ENCODE data around the gene OR11G2. TPM values are rescaled to one million over a fixed set of nuclear protein-coding genes. Genes with fewer than 3 reads are reported as not detected.

Gene OR11G2
- total RNA-seq, result not detected in 2 replicates

GRCh38 chr14:20190596-20190995 lies at the start of gene OR11G2:
TSS of gene OR11G2 (plus strand) at chr14:20190896. CDS start at chr14:20197438, 6,542 bp downstream.

DNA sequence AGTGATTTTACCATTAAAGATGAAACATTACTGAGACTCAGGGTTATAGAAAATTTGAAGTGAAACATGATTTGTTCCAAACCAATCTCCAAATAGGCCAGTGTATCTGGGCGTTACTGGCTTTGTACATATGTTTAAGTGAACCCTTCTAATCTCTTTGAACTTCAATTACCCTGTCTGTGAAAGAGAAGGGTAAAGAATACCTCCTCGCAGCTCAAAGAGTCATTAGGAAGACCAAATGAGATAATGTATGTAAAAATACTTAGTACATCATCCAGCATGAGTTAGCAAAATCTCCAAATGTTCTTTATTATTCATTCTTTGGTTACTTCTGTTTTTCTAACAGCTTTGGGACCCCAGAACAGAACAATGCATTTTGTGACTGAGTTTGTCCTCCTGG lies 32.7 kb downstream of the OR11G2 start, which contains the start of gene OR11H6:
Gene OR11H6 (plus strand): TSS at position 301 of the 400 bp plus-strand sequence. CDS start 0 bp downstream, at position 301.

DNA sequence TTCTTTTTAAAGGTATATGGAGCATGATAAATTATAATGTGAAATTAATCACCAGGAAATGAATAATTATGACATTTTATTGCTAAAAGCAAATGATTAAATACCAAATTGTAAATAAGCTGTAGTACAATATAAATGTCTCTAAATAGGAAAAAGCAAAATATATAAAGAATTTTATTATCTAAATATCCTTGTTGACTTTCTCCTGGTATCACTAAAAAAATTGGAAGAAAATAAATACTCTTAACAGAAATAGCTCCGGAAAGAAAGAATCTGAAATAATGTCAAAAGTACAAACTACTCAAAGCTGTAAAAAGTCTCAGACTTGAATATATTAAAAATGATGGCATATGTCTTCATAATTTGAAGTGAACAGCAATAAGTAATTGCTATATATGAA lies 38.0 kb downstream of the OR11G2 start, which contains the start of gene OR11H7:
Gene OR11H7 (plus strand): TSS at position 301 of the 400 bp plus-strand sequence.

Other genes starting within 250 kb of the OR11G2 start
- not detected in 2 replicates for gene OR4K15, start 215.3 kb upstream of the OR11G2 start, total RNA-seq
- not detected in 2 replicates for gene OR4Q2, start 188.7 kb upstream of the OR11G2 start, total RNA-seq
- not detected in 2 replicates for gene OR4K14, start 171.6 kb upstream of the OR11G2 start, total RNA-seq
- not detected in 2 replicates for gene OR4K13, start 154.9 kb upstream of the OR11G2 start, total RNA-seq
- gene OR4L1, start 130.9 kb upstream of the OR11G2 start, total RNA-seq, result not detected in 2 replicates
- not detected in 2 replicates for gene OR4K17, start 80.2 kb upstream of the OR11G2 start, total RNA-seq
- not detected in 2 replicates for gene OR4N5, start 52.1 kb upstream of the OR11G2 start, total RNA-seq
- gene OR11H6, start 32.8 kb downstream of the OR11G2 start, total RNA-seq, result not detected in 2 replicates
- gene OR11H7, start 38.1 kb downstream of the OR11G2 start, total RNA-seq, result not detected in 2 replicates
- gene OR11H4, start 48.4 kb downstream of the OR11G2 start, total RNA-seq, result not detected in 2 replicates
- gene TTC5, start 115.1 kb downstream of the OR11G2 start, total RNA-seq, result 21.5 and 25.5 TPM in 2 replicates
- 37.2 and 63.2 TPM in 2 replicates for gene CCNB1IP1, start 142.4 kb downstream of the OR11G2 start, total RNA-seq
- gene PARP2, start 152.7 kb downstream of the OR11G2 start, total RNA-seq, result 3.9 and 4.3 TPM in 2 replicates
- gene TEP1, start 222.6 kb downstream of the OR11G2 start, total RNA-seq, result 25.2 and 33.3 TPM in 2 replicates
- 0.09 and 0.11 TPM in 2 replicates for gene KLHL33, start 245.3 kb downstream of the OR11G2 start, total RNA-seq

Data from dermis lymphatic vessel endothelial cell (primary cell).